Loucy (cell line): ENCODE measurements around the gene C5orf15.

ENCODE experiments used
- EZH2phosphoT487 ChIP-seq: fragments of 200-600 bp; IDR thresholded peaks from 2 replicates; pipeline ENCODE4 v1.6.1; 2018; ENCODE audit warnings: antibody characterized with exemption, mild to moderate bottlenecking, moderate library complexity, borderline replicate concordance
- TF ChIP-seq, protein P1 (sequence below): fragments of 200-600 bp; sonication (generic); conservative IDR thresholded peaks from 2 replicates; pipeline ENCODE4 v1.5.1; 2014; ENCODE audit warnings: mild to moderate bottlenecking, antibody characterized with exemption, low read length

DNA sequence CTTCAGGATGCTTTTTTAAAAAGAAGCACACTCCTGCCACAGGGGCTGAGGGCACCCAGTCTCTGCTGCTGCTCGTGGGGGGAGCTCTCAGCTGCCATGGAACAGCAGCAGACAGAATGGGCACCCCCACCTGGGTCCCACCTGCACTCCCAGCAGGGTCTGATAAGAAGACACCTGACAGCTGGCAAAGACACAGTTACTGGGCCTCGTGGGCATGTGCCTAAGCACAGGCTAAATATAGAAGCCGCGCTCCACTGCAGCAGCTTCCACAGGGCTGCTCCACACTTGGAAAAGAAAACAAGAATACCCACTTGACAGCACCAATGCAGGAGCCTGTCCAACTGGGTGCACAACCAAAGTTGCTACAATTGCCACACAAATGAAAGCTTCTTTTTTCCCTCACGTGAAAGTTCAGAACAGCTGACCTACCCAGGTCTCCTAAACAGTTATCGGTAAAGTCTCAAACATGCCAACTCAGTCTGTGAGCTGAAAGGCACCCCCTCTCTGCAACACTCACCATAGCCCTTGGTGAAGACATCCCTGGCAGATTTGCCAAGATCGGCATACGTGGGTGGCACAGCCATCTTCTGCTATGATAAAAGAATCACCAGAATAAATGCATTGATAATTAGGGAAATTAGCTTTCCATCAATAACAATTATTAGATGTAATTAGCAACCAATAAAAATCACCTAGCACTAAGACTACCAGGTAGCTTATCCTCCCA lies 24.2 kb upstream of the C5orf15 start:
- TF ChIP-seq, protein P1, sequence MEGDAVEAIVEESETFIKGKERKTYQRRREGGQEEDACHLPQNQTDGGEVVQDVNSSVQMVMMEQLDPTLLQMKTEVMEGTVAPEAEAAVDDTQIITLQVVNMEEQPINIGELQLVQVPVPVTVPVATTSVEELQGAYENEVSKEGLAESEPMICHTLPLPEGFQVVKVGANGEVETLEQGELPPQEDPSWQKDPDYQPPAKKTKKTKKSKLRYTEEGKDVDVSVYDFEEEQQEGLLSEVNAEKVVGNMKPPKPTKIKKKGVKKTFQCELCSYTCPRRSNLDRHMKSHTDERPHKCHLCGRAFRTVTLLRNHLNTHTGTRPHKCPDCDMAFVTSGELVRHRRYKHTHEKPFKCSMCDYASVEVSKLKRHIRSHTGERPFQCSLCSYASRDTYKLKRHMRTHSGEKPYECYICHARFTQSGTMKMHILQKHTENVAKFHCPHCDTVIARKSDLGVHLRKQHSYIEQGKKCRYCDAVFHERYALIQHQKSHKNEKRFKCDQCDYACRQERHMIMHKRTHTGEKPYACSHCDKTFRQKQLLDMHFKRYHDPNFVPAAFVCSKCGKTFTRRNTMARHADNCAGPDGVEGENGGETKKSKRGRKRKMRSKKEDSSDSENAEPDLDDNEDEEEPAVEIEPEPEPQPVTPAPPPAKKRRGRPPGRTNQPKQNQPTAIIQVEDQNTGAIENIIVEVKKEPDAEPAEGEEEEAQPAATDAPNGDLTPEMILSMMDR = no peak
- no peak for TF ChIP-seq EZH2phosphoT487
